Measurements from ENCODE around the gene POMZP3. TPM values are rescaled to one million over a fixed set of nuclear protein-coding genes. Genes with fewer than 3 reads are reported as not detected.
"Not testable (repeated sequence)": the region's sequence is repeated elsewhere in the genome, so short reads cannot be mapped to it uniquely, and the experiment has no call there.

POMZP3 gene
- total RNA-seq, 4 donors from 2014 or later, result 1.2 to 8.3 (median 5.4) TPM

- H3K4me3 ChIP-seq; DNase-seq; intact Hi-C loops (cut with DNase I); H3K27me3 ChIP-seq; H3K9me3 ChIP-seq; H3K27ac ChIP-seq: not testable (repeated sequence)
- Histone ChIP-seq H3K4me1 (peaks cover under 1 to 25% (median 9%) of the 10 kb centered on the region in 3 donors), H3K36me3 (peaks cover 0 to 13% (median 0%) of the 10 kb centered on the region in 3 donors)
- WGBS, 2 donors, result 33% methylated on average over 1 of the region's 1 CpG; no CpG with 5 or more reads in 1 of the 2 donors
Observed at GRCh38 chr7:76588586-76588985, 38.5 kb downstream of the POMZP3 start.

- Histone ChIP-seq H3K4me1 (peaks cover 3 to 34% (median 14%) of the 10 kb centered on the region in 3 donors), H3K36me3 (peaks cover 0 to 13% (median 0%) of the 10 kb centered on the region in 3 donors)
- WGBS, 2 donors, result 67 to 85% methylated on average over 2 of the region's 2 CpGs
- H3K9me3 ChIP-seq; intact Hi-C loops (cut with DNase I); H3K27me3 ChIP-seq; DNase-seq; H3K4me3 ChIP-seq; H3K27ac ChIP-seq: not testable (repeated sequence)
Observed at GRCh38 chr7:76586585-76587315, 40.3 kb downstream of the POMZP3 start.

GRCh38 chr7:76583636-76584281, 43.3 kb downstream of the POMZP3 start:
- H3K36me3 ChIP-seq; H3K9me3 ChIP-seq; H3K27me3 ChIP-seq; H3K4me3 ChIP-seq; DNase-seq; intact Hi-C loops (cut with DNase I): not testable (repeated sequence)
- WGBS, 2 donors, result 11 to 19% methylated on average over 4 to 5 of the region's 5 CpGs
- Histone ChIP-seq H3K27ac (peak overlapping the region; percentile 71 to 85 (median 84)), H3K4me1 (peaks cover 3 to 28% (median 14%) of the 10 kb centered on the region in 3 donors)

- peak; percentile 1 for DNase-seq
- intact Hi-C loops (cut with DNase I); H3K4me3 ChIP-seq; H3K9me3 ChIP-seq; H3K27me3 ChIP-seq; H3K36me3 ChIP-seq: not testable (repeated sequence)
- Histone ChIP-seq H3K27ac (peak overlapping the region; percentile 71 to 85 (median 84)), H3K4me1 (peaks cover 3 to 25% (median 14%) of the 10 kb centered on the region in 3 donors)
- WGBS, 2 donors, result 11 to 14% methylated on average over 2 of the region's 2 CpGs
Observed at GRCh38 chr7:76582848-76583631, 44.0 kb downstream of the POMZP3 start.

GRCh38 chr7:76575919-76576655, 51.0 kb downstream of the POMZP3 start:
- 47 to 48% methylated on average over 3 of the region's 3 CpGs for WGBS, 2 donors
- H3K36me3 ChIP-seq; H3K9me3 ChIP-seq; DNase-seq; H3K4me1 ChIP-seq; H3K27me3 ChIP-seq; H3K27ac ChIP-seq; H3K4me3 ChIP-seq; intact Hi-C loops (cut with DNase I): not testable (repeated sequence)

GRCh38 chr7:76575431-76575830, 51.6 kb downstream of the POMZP3 start:
- 90 to 100% methylated on average over 1 of the region's 2 CpGs for WGBS, 2 donors
- intact Hi-C loops (cut with DNase I); H3K9me3 ChIP-seq; DNase-seq; H3K27ac ChIP-seq; H3K27me3 ChIP-seq; H3K4me3 ChIP-seq; H3K36me3 ChIP-seq; H3K4me1 ChIP-seq: not testable (repeated sequence)

- H3K9me3 ChIP-seq; intact Hi-C loops (cut with DNase I); H3K36me3 ChIP-seq; DNase-seq; H3K4me3 ChIP-seq; H3K27me3 ChIP-seq; H3K27ac ChIP-seq; H3K4me1 ChIP-seq: not testable (repeated sequence)
- WGBS, 2 donors, result 78 to 86% methylated on average over 3 of the region's 3 CpGs
Observed at GRCh38 chr7:76572296-76572695, 54.8 kb downstream of the POMZP3 start.

- H3K36me3 ChIP-seq; H3K4me3 ChIP-seq; H3K27me3 ChIP-seq; intact Hi-C loops (cut with DNase I); H3K4me1 ChIP-seq; DNase-seq; H3K9me3 ChIP-seq: not testable (repeated sequence)
- 51 to 73% methylated on average over 4 of the region's 4 CpGs for WGBS, 2 donors
- peak overlapping the region in 1 of 4 donors; percentile 13 for H3K27ac ChIP-seq
Observed at GRCh38 chr7:76570324-76570775, 56.7 kb downstream of the POMZP3 start.

GRCh38 chr7:76568742-76569141, 58.3 kb downstream of the POMZP3 start:
- H3K4me3 ChIP-seq; intact Hi-C loops (cut with DNase I); H3K4me1 ChIP-seq; H3K27ac ChIP-seq; H3K36me3 ChIP-seq; H3K27me3 ChIP-seq; DNase-seq; H3K9me3 ChIP-seq: not testable (repeated sequence)

GRCh38 chr7:76567753-76568152, 59.3 kb downstream of the POMZP3 start:
- H3K27me3 ChIP-seq; H3K4me1 ChIP-seq; DNase-seq; H3K4me3 ChIP-seq; H3K27ac ChIP-seq; H3K36me3 ChIP-seq; intact Hi-C loops (cut with DNase I); H3K9me3 ChIP-seq: not testable (repeated sequence)

- 92 to 100% methylated on average over 1 of the region's 4 CpGs for WGBS, 2 donors
- H3K9me3 ChIP-seq; H3K27me3 ChIP-seq; H3K4me1 ChIP-seq; DNase-seq; H3K4me3 ChIP-seq; H3K27ac ChIP-seq; H3K36me3 ChIP-seq; intact Hi-C loops (cut with DNase I): not testable (repeated sequence)
Observed at GRCh38 chr7:76567311-76567710, 59.8 kb downstream of the POMZP3 start.

GRCh38 chr7:76565001-76565400, 62.1 kb downstream of the POMZP3 start:
- H3K9me3 ChIP-seq; intact Hi-C loops (cut with DNase I); H3K36me3 ChIP-seq; H3K27ac ChIP-seq; H3K4me1 ChIP-seq; DNase-seq; H3K27me3 ChIP-seq; H3K4me3 ChIP-seq: not testable (repeated sequence)
- 80 to 100% methylated on average over 2 to 3 of the region's 3 CpGs for WGBS, 2 donors

All from esophagus squamous epithelium (tissue), 5 donors.